HL-60 (cell line): ENCODE measurements around the gene CFAP157.

ENCODE experiments used
- GABPA ChIP-seq: IDR thresholded peaks from 2 replicates; pipeline ENCODE4 v1.6.1; 2012; ENCODE audit warnings: low read depth
- POLR2AphosphoS5 ChIP-seq: IDR thresholded peaks from 2 replicates; pipeline ENCODE4 v1.6.1; 2012; ENCODE audit warnings: low read depth
- TF ChIP-seq, protein P1 (sequence below): IDR thresholded peaks from one replicate; pipeline ENCODE4 v1.5.1; 2011; ENCODE audit warnings: low read length, control low read depth, inconsistent platforms; ENCODE audit not compliant: insufficient read depth
- TF ChIP-seq, protein P2 (sequence below): IDR thresholded peaks from 2 replicates; pipeline ENCODE4 v1.6.1; 2012; ENCODE audit warnings: low read depth; ENCODE audit not compliant: insufficient replicate concordance

DNA sequence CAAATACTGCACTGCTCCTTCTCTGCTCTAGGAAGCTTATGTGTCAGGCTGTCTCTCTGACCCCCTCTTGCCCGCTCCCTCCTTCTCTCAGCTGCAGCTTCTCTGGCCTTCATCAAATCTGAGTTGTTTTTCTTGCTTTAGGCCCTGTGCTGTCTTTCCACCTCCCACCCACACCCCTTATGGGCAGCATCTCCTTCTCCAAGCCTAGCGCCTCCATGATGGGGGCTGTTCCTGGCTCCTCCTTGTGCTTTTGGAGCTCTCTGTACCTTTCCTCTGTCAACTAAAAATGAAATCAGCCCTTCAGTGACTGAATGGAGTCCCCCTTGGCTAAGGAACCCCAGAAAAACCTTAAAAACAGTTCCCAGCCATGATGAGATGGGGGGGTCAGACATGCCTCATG is 6.6 kb upstream of the CFAP157 start:
- TF ChIP-seq, protein P1, sequence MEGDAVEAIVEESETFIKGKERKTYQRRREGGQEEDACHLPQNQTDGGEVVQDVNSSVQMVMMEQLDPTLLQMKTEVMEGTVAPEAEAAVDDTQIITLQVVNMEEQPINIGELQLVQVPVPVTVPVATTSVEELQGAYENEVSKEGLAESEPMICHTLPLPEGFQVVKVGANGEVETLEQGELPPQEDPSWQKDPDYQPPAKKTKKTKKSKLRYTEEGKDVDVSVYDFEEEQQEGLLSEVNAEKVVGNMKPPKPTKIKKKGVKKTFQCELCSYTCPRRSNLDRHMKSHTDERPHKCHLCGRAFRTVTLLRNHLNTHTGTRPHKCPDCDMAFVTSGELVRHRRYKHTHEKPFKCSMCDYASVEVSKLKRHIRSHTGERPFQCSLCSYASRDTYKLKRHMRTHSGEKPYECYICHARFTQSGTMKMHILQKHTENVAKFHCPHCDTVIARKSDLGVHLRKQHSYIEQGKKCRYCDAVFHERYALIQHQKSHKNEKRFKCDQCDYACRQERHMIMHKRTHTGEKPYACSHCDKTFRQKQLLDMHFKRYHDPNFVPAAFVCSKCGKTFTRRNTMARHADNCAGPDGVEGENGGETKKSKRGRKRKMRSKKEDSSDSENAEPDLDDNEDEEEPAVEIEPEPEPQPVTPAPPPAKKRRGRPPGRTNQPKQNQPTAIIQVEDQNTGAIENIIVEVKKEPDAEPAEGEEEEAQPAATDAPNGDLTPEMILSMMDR = no peak
- TF ChIP-seq POLR2AphosphoS5 (no peak), GABPA (no peak)
- TF ChIP-seq, protein P2, sequence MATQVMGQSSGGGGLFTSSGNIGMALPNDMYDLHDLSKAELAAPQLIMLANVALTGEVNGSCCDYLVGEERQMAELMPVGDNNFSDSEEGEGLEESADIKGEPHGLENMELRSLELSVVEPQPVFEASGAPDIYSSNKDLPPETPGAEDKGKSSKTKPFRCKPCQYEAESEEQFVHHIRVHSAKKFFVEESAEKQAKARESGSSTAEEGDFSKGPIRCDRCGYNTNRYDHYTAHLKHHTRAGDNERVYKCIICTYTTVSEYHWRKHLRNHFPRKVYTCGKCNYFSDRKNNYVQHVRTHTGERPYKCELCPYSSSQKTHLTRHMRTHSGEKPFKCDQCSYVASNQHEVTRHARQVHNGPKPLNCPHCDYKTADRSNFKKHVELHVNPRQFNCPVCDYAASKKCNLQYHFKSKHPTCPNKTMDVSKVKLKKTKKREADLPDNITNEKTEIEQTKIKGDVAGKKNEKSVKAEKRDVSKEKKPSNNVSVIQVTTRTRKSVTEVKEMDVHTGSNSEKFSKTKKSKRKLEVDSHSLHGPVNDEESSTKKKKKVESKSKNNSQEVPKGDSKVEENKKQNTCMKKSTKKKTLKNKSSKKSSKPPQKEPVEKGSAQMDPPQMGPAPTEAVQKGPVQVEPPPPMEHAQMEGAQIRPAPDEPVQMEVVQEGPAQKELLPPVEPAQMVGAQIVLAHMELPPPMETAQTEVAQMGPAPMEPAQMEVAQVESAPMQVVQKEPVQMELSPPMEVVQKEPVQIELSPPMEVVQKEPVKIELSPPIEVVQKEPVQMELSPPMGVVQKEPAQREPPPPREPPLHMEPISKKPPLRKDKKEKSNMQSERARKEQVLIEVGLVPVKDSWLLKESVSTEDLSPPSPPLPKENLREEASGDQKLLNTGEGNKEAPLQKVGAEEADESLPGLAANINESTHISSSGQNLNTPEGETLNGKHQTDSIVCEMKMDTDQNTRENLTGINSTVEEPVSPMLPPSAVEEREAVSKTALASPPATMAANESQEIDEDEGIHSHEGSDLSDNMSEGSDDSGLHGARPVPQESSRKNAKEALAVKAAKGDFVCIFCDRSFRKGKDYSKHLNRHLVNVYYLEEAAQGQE = no peak
